ENCODE results near the gene CTH. TPM values are rescaled to one million over a fixed set of nuclear protein-coding genes. Genes with fewer than 3 reads are reported as not detected.

CTH gene
- total and polyA plus RNA-seq, 2 of the 13 experiments (the other 11 are each of a cell fraction or from before 2014, with no cell fraction given): 8.7 to 19.7 TPM

GRCh38 chr1:70431317-70431716 lies 20.2 kb downstream of the CTH start:
- H3K9ac ChIP-seq (ENCODE audit: insufficient read depth, low read depth, low read length): no peak overlapping the region
- intact Hi-C loops (cut with micrococcal nuclease; ENCODE audit: unreplicated experiment): no loop called here
- peaks cover 12 to 61% of the 10 kb centered on the region in 2 experiments for H3K36me3 ChIP-seq (replicated peaks in 1 of 2; ENCODE audit: control insufficient read depth in 1 of 2, insufficient read depth in 2 of 2, low read length in 2 of 2)
- H3K27ac ChIP-seq (ENCODE audit: extremely low read length, insufficient read depth, low read length): no peak overlapping the region
- no peak for DNase-seq (ENCODE audit: low spot score)
- no peak overlapping the region for H3K4me3 ChIP-seq (replicated peaks in 1 of 3; ENCODE audit: insufficient read depth in 1 of 3, low read depth in 2 of 3, low read length in 3 of 3)
- no peaks in the 10 kb centered on the region for H3K9me3 ChIP-seq (ENCODE audit: low read length)
- no peak for FAIRE-seq
- no peaks in the 10 kb centered on the region for H3K79me2 ChIP-seq (ENCODE audit: insufficient read depth, low read length)
- no peaks in the 10 kb centered on the region for H4K20me1 ChIP-seq (ENCODE audit: insufficient read depth, low read length)
- in situ Hi-C loops (cut with HindIII; ENCODE audit: extremely low pct_ligation_motif_present, low pct_unique_long_range_greater_than_20kb): no loop called here
- ChIA-PET POLR2A (no interaction called here), CTCF (ENCODE audit: low intra/inter-chr PET ratio, low total read pairs) (no interaction called here)
- no TSS peak for BruUV-seq (replicated peaks)
- H3K4me1 ChIP-seq (ENCODE audit: insufficient read depth, low read length): no peaks in the 10 kb centered on the region
- H3K4me2 ChIP-seq (ENCODE audit: low read depth, low read length): no peak overlapping the region
- no peak for TF ChIP-seq POLR2G (IDR thresholded peaks at IDR 0.05; ENCODE audit: low read depth, low read length)
- no peak for TF ChIP-seq ZBTB44 (CRISPR knock-in tag; IDR thresholded peaks at IDR 0.05)
- TF ChIP-seq ATAD3A (CRISPR knock-in tag; IDR thresholded peaks at IDR 0.05): no peak
- no peak for TF ChIP-seq MAF1 (CRISPR knock-in tag; IDR thresholded peaks at IDR 0.05; ENCODE audit: borderline replicate concordance)
- TF ChIP-seq ZNF724P (CRISPR knock-in tag; IDR thresholded peaks at IDR 0.05; ENCODE audit: borderline replicate concordance): no peak
- TF ChIP-seq SMARCE1 (IDR thresholded peaks at IDR 0.05; ENCODE audit: borderline replicate concordance): no peak
- TF ChIP-seq REXO4 (CRISPR knock-in tag; IDR thresholded peaks at IDR 0.05; ENCODE audit: borderline replicate concordance): no peak
- TF ChIP-seq NR2F2 (IDR thresholded peaks at IDR 0.05; ENCODE audit: borderline replicate concordance, low read depth): no peak
- TF ChIP-seq SMYD3 (CRISPR knock-in tag; IDR thresholded peaks at IDR 0.05): no peak
- no peak for TF ChIP-seq JUND (CRISPR knock-in tag; IDR thresholded peaks at IDR 0.05)
- TF ChIP-seq ZNF776 (CRISPR knock-in tag; IDR thresholded peaks at IDR 0.05): no peak
- TF ChIP-seq GPN1 (CRISPR knock-in tag; IDR thresholded peaks at IDR 0.05; ENCODE audit: borderline replicate concordance): no peak
- no peak for TF ChIP-seq ETV5 (CRISPR knock-in tag; IDR thresholded peaks at IDR 0.05; ENCODE audit: borderline replicate concordance)
- no peak for TF ChIP-seq ZNF747 (CRISPR knock-in tag; IDR thresholded peaks at IDR 0.05; ENCODE audit: borderline replicate concordance)
- TF ChIP-seq BRF2 (CRISPR knock-in tag; IDR thresholded peaks at IDR 0.05): no peak
- no peak for TF ChIP-seq NKX3-1 (CRISPR knock-in tag; IDR thresholded peaks at IDR 0.05)
- TF ChIP-seq SSRP1 (CRISPR knock-in tag; IDR thresholded peaks at IDR 0.05): no peak
- TF ChIP-seq MED8 (CRISPR knock-in tag; IDR thresholded peaks at IDR 0.05; ENCODE audit: insufficient replicate concordance): no peak
- TF ChIP-seq DPF2 (CRISPR knock-in tag; IDR thresholded peaks at IDR 0.05; ENCODE audit: borderline replicate concordance, low read depth): no peak
- no peak overlapping the region for H2AFZ ChIP-seq (ENCODE audit: low read length)
- no peaks in the 10 kb centered on the region for H3K27me3 ChIP-seq (ENCODE audit: control insufficient read depth in 1 of 2, insufficient read depth in 2 of 2, low read length in 2 of 2)
- WGBS (ENCODE audit: low lambda C conversion rate): 98% methylated on average over 2 of the region's 2 CpGs
- ATAC-seq: no peak

Measured in HepG2 (cell line).